ENCODE results near the gene C12orf42.

C12orf42 gene

DNA sequence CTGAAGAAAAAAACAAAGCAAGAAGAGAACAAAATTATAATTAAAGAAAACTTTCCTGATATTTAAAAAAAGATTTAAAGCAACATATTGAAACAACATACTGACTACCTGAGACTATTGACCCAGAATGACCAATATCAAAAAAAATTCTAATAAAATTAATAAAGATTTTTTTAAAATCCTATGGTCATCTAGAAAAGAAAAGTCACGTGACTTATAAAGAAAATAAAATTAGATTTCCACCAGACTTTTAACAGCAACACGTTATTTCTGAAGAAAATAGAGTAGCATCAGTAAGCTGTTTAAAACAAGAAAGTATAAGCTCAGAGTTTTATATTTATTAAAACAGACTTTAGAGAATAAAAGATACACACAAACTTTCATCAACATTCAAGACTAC is 238.0 kb downstream of the C12orf42 start:
- DNase-seq (ENCODE audit: low read depth), result no peak
